Activated CD8-positive, alpha-beta memory T cell treated with anti-CD3 and anti-CD28 coated beads, Interleukin-2, amount 10 ng/mL, durations not matched to agents 7 days and 5 days (primary cell): ENCODE measurements around the gene SMAD3. TPM values are rescaled to one million over a fixed set of nuclear protein-coding genes. Genes with fewer than 3 reads are reported as not detected.

Source experiments
- ATAC-seq: fragments of 150-1000 bp; cut with Tn5 transposase; one replicate; pipeline ENCODE4 v1.10.0; 2021; ENCODE audit warnings: moderate library complexity
- CTCF ChIA-PET: fragments of 350-600 bp; sonication (Branson Sonifier 250); formaldehyde crosslinking; loops from one replicate; lab custom pipeline; 2021; ENCODE audit warnings: antibody characterized with exemption; lab: Charles Lee
- DNase-seq: peaks from one replicate; pipeline ENCODE4 v3.0.0-alpha.2; 2020
- H3K27ac Mint-ChIP-seq: one replicate; pipeline ENCODE4 v1.8.0; 2021; ENCODE audit warnings: mild to moderate bottlenecking, mixed read lengths
- H3K27me3 Mint-ChIP-seq: one replicate; pipeline ENCODE4 v1.8.0; 2021; ENCODE audit warnings: mixed read lengths
- H3K36me3 Mint-ChIP-seq: one replicate; pipeline ENCODE4 v1.8.0; 2021; ENCODE audit warnings: mild to moderate bottlenecking, mixed read lengths
- H3K4me1 Mint-ChIP-seq: one replicate; pipeline ENCODE4 v1.8.0; 2021; ENCODE audit warnings: mixed read lengths
- H3K4me3 Mint-ChIP-seq: one replicate; pipeline ENCODE4 v1.8.0; 2021; ENCODE audit warnings: mild to moderate bottlenecking, moderate library complexity, mixed read lengths
- H3K9me3 Mint-ChIP-seq: one replicate; pipeline ENCODE4 v1.8.0; 2022; ENCODE audit warnings: low read depth, mixed read lengths
- total RNA-seq, 2 experiments: library from RNA; stranded (reverse); gene quantifications; one replicate each; pipeline ENCODE4 v1.2.3, GENCODE V29; 2021

SMAD3 gene
- total RNA-seq, 2 experiments from 2014 or later, result 87.1 to 88.0 TPM

DNA sequence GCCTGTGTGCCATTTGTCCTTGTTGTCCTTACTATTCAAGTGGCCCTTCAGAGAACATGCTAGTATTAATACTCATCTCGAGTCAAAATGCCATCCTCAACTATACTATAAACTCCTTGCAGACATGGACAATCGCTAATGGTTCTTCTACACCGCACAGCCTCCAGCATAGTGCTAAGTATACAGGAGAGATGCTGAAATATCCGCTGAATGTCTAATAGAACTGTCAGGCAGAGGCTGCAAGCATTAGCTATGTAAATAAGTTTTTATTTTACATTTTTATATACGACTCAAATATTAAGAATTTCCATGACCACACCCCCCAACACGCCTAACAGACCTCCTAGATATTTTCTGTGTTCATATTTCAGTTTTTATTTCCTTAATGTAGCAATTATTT, 149.7 kb downstream of the SMAD3 start:
- CTCF ChIA-PET, result no interaction called here
- peaks cover 36% of the 10 kb centered on the region for H3K36me3 Mint-ChIP-seq
- no peaks in the 10 kb centered on the region for H3K9me3 Mint-ChIP-seq
- H3K27ac Mint-ChIP-seq, result no peak overlapping the region
- no peaks in the 10 kb centered on the region for H3K27me3 Mint-ChIP-seq
- H3K4me1 Mint-ChIP-seq, result peaks cover 5% of the 10 kb centered on the region
- no peak overlapping the region for H3K4me3 Mint-ChIP-seq
- DNase-seq (no peak), ATAC-seq (no peak)

DNA sequence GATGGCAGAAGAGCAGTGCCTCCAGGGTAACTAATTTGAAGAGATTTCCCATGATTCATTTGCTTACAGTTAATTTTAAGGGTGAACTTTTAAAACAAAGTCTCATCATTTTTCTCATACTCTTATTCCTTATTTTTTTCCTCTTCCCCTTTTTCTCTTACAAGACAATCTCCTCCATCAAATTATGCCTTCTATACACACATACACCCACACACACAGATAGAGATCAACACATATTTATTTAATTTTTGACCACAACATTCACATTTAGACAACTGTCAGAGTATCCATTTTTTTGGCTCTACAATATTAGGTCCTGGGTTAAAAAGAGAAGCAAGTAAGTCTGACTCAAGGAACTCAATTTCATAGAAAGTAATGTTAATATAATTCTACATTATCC, 151.5 kb downstream of the SMAD3 start:
- peaks cover 5% of the 10 kb centered on the region for H3K4me1 Mint-ChIP-seq
- H3K4me3 Mint-ChIP-seq, result no peak overlapping the region
- peaks cover 37% of the 10 kb centered on the region for H3K36me3 Mint-ChIP-seq
- CTCF ChIA-PET, result no interaction called here
- H3K27ac Mint-ChIP-seq, result no peak overlapping the region
- no peak for DNase-seq
- no peak for ATAC-seq
- H3K9me3 Mint-ChIP-seq, result no peaks in the 10 kb centered on the region
- H3K27me3 Mint-ChIP-seq, result no peaks in the 10 kb centered on the region

GRCh38 chr15:67218428-67218827, 153.0 kb downstream of the SMAD3 start:
- Mint-ChIP-seq H3K4me1 (peaks cover 5% of the 10 kb centered on the region), H3K4me3 (no peak overlapping the region), H3K36me3 (peaks cover 37% of the 10 kb centered on the region), H3K9me3 (no peaks in the 10 kb centered on the region), H3K27me3 (no peaks in the 10 kb centered on the region), H3K27ac (no peak overlapping the region)
- CTCF ChIA-PET, result interaction anchor here (1.0 kb wide), 1 partner anchor 13 kb away, joined by 3 read pairs; no protein-coding TSS in a partner anchor
- ATAC-seq (no peak), DNase-seq (no peak)

DNA sequence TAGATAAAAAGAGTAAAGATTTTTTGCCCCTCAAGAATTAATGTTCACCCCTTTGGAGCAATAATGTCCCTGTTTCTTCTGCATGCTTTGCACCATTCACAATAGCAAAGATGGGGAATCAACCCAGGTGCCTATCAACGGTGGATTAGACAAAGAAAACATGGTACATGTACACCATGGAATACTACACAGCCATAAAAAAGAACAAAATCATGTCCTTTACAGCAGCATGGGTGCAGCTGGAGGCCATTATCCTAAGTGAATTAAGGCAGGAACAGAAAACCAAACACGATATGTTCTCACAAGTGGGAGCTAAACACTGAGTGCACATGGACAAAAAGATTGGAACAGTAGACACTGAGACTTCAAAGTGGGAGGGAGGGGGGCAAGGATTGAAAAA, 153.9 kb downstream of the SMAD3 start:
- H3K9me3 Mint-ChIP-seq, result no peaks in the 10 kb centered on the region
- no peak overlapping the region for H3K27ac Mint-ChIP-seq
- peaks cover 37% of the 10 kb centered on the region for H3K36me3 Mint-ChIP-seq
- DNase-seq (no peak), ATAC-seq (no peak)
- CTCF ChIA-PET, result interaction anchor here (1.0 kb wide), 1 partner anchor 12 kb away, joined by 3 read pairs; no protein-coding TSS in a partner anchor
- peaks cover 5% of the 10 kb centered on the region for H3K4me1 Mint-ChIP-seq
- H3K4me3 Mint-ChIP-seq, result no peak overlapping the region
- H3K27me3 Mint-ChIP-seq, result no peaks in the 10 kb centered on the region

DNA sequence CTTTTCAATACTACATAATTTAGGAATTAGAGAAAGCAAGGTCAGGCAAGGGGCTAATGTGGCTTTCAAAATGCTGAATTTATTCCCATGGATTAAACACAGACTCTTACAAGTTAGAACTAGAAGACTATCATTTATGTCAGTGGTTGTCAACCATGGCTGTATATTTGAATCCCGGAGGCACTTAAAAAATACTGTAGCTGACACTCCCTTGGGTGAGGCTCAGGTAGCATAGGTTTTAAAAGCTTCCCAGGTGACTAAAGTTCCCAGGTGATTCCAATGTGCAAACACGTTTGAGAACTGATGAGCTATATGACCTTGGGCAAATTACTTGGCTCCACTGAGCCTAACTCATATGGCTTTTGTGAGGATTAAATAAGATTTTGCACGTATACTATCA, 159.5 kb downstream of the SMAD3 start:
- Mint-ChIP-seq H3K4me3 (no peak overlapping the region), H3K27me3 (no peaks in the 10 kb centered on the region), H3K27ac (no peak overlapping the region), H3K4me1 (peaks cover 12% of the 10 kb centered on the region), H3K36me3 (peaks cover 32% of the 10 kb centered on the region), H3K9me3 (no peaks in the 10 kb centered on the region)
- no peak for DNase-seq
- ATAC-seq, result no peak
- CTCF ChIA-PET, result no interaction called here

DNA sequence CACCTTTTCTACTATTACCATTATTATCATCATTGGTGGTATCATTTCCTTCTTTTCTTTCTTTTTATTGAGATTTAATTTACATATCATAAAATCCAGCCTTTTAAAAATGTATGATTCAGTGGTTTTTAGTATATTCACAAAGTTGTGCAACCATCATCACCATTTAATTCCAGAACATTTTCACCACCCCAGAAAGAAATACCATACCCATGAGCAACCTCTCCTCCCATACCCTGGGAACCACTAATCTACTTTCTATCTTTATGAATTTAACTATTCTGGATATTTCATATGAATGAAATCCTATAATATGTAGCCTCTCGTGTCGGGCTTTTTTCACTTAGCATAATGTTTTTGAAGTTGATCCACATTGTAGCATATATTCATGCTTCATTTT, 159.9 kb downstream of the SMAD3 start:
- CTCF ChIA-PET, result no interaction called here
- Mint-ChIP-seq H3K27ac (no peak overlapping the region), H3K27me3 (no peaks in the 10 kb centered on the region), H3K36me3 (peaks cover 34% of the 10 kb centered on the region), H3K4me3 (no peak overlapping the region), H3K4me1 (peaks cover 12% of the 10 kb centered on the region), H3K9me3 (no peaks in the 10 kb centered on the region)
- ATAC-seq (no peak), DNase-seq (no peak)

GRCh38 chr15:67227431-67227830, 162.0 kb downstream of the SMAD3 start:
- CTCF ChIA-PET, result no interaction called here
- Mint-ChIP-seq H3K36me3 (peaks cover 44% of the 10 kb centered on the region), H3K4me1 (peaks cover 12% of the 10 kb centered on the region), H3K27ac (no peak overlapping the region), H3K9me3 (no peaks in the 10 kb centered on the region), H3K27me3 (no peaks in the 10 kb centered on the region), H3K4me3 (no peak overlapping the region)
- ATAC-seq (no peak), DNase-seq (no peak)

DNA sequence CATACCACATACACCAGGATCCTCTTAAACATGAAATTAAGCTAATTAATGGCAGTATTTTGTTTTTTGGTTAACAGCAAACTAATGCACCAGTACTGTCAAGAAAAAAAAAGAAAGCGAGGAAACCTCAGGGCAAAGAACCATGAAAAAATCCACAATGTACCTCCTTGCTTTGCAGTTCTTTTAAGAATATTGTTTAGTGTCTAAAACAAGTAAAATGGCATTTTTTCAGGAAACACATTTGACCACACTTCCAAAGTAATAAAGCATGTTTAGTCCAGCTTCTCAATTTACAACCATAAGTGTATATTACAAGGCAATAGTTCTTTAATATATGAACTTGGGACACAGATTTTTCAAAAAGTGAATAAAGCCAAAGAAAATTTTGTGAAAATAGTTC, 162.4 kb downstream of the SMAD3 start:
- Mint-ChIP-seq H3K27me3 (no peaks in the 10 kb centered on the region), H3K9me3 (no peaks in the 10 kb centered on the region), H3K4me3 (no peak overlapping the region), H3K36me3 (peaks cover 46% of the 10 kb centered on the region), H3K4me1 (peaks cover 12% of the 10 kb centered on the region), H3K27ac (no peak overlapping the region)
- no peak for DNase-seq
- CTCF ChIA-PET, result no interaction called here
- no peak for ATAC-seq

- H3K4me3 Mint-ChIP-seq, result no peak overlapping the region
- H3K36me3 Mint-ChIP-seq, result peaks cover 49% of the 10 kb centered on the region
- H3K4me1 Mint-ChIP-seq, result peaks cover 12% of the 10 kb centered on the region
- H3K27me3 Mint-ChIP-seq, result no peaks in the 10 kb centered on the region
- DNase-seq (no peak), ATAC-seq (no peak)
- CTCF ChIA-PET, result no interaction called here
- H3K9me3 Mint-ChIP-seq, result no peaks in the 10 kb centered on the region
- peak overlapping the region; percentile 39 for H3K27ac Mint-ChIP-seq
Observed at GRCh38 chr15:67228286-67228685, 162.9 kb downstream of the SMAD3 start.

DNA sequence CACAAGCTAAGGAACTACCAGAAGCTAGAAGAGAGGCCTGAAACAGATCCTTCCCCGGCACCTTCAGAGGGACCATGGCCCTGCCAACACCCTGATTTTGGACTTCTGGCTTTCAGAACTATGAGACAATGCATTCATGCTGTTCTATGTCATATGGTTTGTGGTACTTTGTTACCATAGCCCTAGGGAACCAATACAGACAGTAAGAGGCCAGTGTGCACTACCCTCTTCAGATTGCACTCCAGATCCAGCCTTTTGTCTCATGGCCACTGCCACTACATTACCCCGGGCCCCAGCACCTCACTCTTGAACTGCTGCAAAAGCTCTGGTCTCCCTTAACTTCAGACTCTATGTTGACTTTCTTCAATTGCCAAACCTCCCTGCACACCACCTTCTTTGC, 165.1 kb downstream of the SMAD3 start:
- H3K36me3 Mint-ChIP-seq, result peaks cover 61% of the 10 kb centered on the region
- peaks cover 12% of the 10 kb centered on the region for H3K4me1 Mint-ChIP-seq
- H3K27me3 Mint-ChIP-seq, result no peaks in the 10 kb centered on the region
- H3K4me3 Mint-ChIP-seq, result no peak overlapping the region
- DNase-seq (no peak), ATAC-seq (no peak)
- no peaks in the 10 kb centered on the region for H3K9me3 Mint-ChIP-seq
- CTCF ChIA-PET, result interaction anchor here (1.1 kb wide), 1 partner anchor 12 kb away, joined by 3 read pairs; no protein-coding TSS in a partner anchor
- no peak overlapping the region for H3K27ac Mint-ChIP-seq

- Mint-ChIP-seq H3K27ac (no peak overlapping the region), H3K4me3 (no peak overlapping the region), H3K9me3 (no peaks in the 10 kb centered on the region), H3K36me3 (peaks cover 55% of the 10 kb centered on the region), H3K27me3 (no peaks in the 10 kb centered on the region), H3K4me1 (peaks cover 12% of the 10 kb centered on the region)
- CTCF ChIA-PET, result interaction anchor here (0.7 kb wide), 1 partner anchor 13 kb away, joined by 3 read pairs; no protein-coding TSS in a partner anchor
- ATAC-seq, result no peak
- DNase-seq, result no peak
Observed at GRCh38 chr15:67232591-67232990, 167.2 kb downstream of the SMAD3 start.

- Mint-ChIP-seq H3K27ac (peak overlapping the region; percentile 87), H3K4me1 (peaks cover 47% of the 10 kb centered on the region), H3K4me3 (peak overlapping the region; percentile 56), H3K27me3 (no peaks in the 10 kb centered on the region), H3K36me3 (peaks cover 25% of the 10 kb centered on the region), H3K9me3 (peaks cover 3% of the 10 kb centered on the region)
- DNase-seq, result peak; percentile 56
- CTCF ChIA-PET, result interaction anchor here (0.9 to 3.4 kb wide), 16 partner anchors 10 to 300 kb away, joined by 3 to 16 read pairs (median 4); no protein-coding TSS in a partner anchor
- peak; percentile 48 for ATAC-seq
Observed at GRCh38 chr15:67240235-67241131, 175.1 kb downstream of the SMAD3 start.

GRCh38 chr15:67241132-67241855, 175.9 kb downstream of the SMAD3 start:
- peaks cover 47% of the 10 kb centered on the region for H3K4me1 Mint-ChIP-seq
- peak overlapping the region; percentile 87 for H3K27ac Mint-ChIP-seq
- H3K27me3 Mint-ChIP-seq, result no peaks in the 10 kb centered on the region
- ATAC-seq, result peak; percentile 92
- H3K36me3 Mint-ChIP-seq, result peaks cover 28% of the 10 kb centered on the region
- H3K4me3 Mint-ChIP-seq, result peak overlapping the region; percentile 56
- DNase-seq, result peak; percentile 74
- CTCF ChIA-PET, result interaction anchor here (0.7 to 3.4 kb wide), 9 partner anchors 11 to 299 kb away, joined by 3 to 16 read pairs (median 5); no protein-coding TSS in a partner anchor
- peaks cover 3% of the 10 kb centered on the region for H3K9me3 Mint-ChIP-seq
